ENCODE measurements around the gene EPHA4. TPM values are rescaled to one million over a fixed set of nuclear protein-coding genes. Genes with fewer than 3 reads are reported as not detected.
"Not testable (repeated sequence)": the region's sequence is repeated elsewhere in the genome, so short reads cannot be mapped to it uniquely, and the experiment has no call there.

Gene EPHA4
- total and polyA plus RNA-seq, 2 of the 4 experiments (the other 2 are of a cell fraction) = 36.9 to 132 TPM

GRCh38 chr2:221513232-221513631 is 58.9 kb downstream of the EPHA4 start:
- ChIA-PET CTCF (no interaction called here), POLR2A (ENCODE audit: unreplicated experiment) (no interaction called here)
- H3K79me1 ChIP-seq (ENCODE audit: low read depth in 1 of 2, low read length in 2 of 2) = peaks cover 10 to 20% of the 10 kb centered on the region in 2 experiments
- intact Hi-C loops (cut with micrococcal nuclease) (no loop called here), in situ Hi-C loops (cut with MboI; ENCODE audit: low sequenced_read_pairs) (no loop called here), dilution Hi-C loops (cut with HindIII; ENCODE audit: low sequenced_read_pairs, unreplicated experiment) (no loop called here)
- H3K14ac ChIP-seq (replicated peaks; ENCODE audit: low read depth, low read length) = no peak overlapping the region
- no peak overlapping the region for H2BK120ac ChIP-seq (ENCODE audit: low read depth, low read length)
- H2BK15ac ChIP-seq (ENCODE audit: low read depth, low read length) = no peak overlapping the region
- H3K4me1 ChIP-seq (ENCODE audit: control insufficient read depth, insufficient read depth, low read length) = peaks cover 9% of the 10 kb centered on the region
- H3K23ac ChIP-seq (ENCODE audit: low read depth, low read length) = no peak overlapping the region
- H3K27me3 ChIP-seq (ENCODE audit: control insufficient read depth, insufficient read depth, low read length) = no peaks in the 10 kb centered on the region
- no peak overlapping the region for H4K8ac ChIP-seq (ENCODE audit: low read depth in 2 of 2, low read length in 2 of 2)
- H2AK5ac ChIP-seq (ENCODE audit: low read depth, low read length) = no peak overlapping the region
- ATAC-seq (ENCODE audit: low read depth) = no peak
- no peak overlapping the region for H4K5ac ChIP-seq (ENCODE audit: low read depth, low read length)
- no peak overlapping the region for H2AK9ac ChIP-seq (replicated peaks; ENCODE audit: low read depth, low read length, poor library complexity)
- no peak overlapping the region for H3K4me2 ChIP-seq (ENCODE audit: low read depth, low read length)
- H3K4ac ChIP-seq (ENCODE audit: low read depth, low read length) = no peak overlapping the region
- 0 out of 2 replicates have a peak, but pooled peaks cover 3% of the 10 kb centered on the region for H4K20me1 ChIP-seq (ENCODE audit: insufficient read depth, low read length)
- BruUV-seq (replicated peaks) = no TSS peak
- H3K9me3 ChIP-seq (ENCODE audit: control insufficient read depth, insufficient read depth, low read length) = no peaks in the 10 kb centered on the region
- H3K27ac ChIP-seq (ENCODE audit: insufficient read depth, low read length) = no peak overlapping the region
- no peak for DNase-seq
- TF ChIP-seq USF2 (IDR thresholded peaks at IDR 0.05; ENCODE audit: low read depth, low read length) (no peak), MXI1 (IDR thresholded peaks at IDR 0.05; ENCODE audit: borderline replicate concordance, low read depth, low read length) (no peak), POLR2A (IDR thresholded peaks at IDR 0.05; ENCODE audit: low read depth, low read length) (no peak), RAD21 (IDR thresholded peaks at IDR 0.05; ENCODE audit: low read length) (no peak), BHLHE40 (IDR thresholded peaks at IDR 0.05; ENCODE audit: low read depth, low read length) (no peak), MAZ (IDR thresholded peaks at IDR 0.05; ENCODE audit: borderline replicate concordance, low read depth, low read length) (no peak)
- no peak overlapping the region for H2AFZ ChIP-seq (replicated peaks; ENCODE audit: low read length, poor library complexity)
- H2BK5ac ChIP-seq (ENCODE audit: low read depth, low read length, poor library complexity, severe bottlenecking) = no peak overlapping the region
- no peak overlapping the region for H3K9ac ChIP-seq (ENCODE audit: low read depth, low read length)
- no peak overlapping the region for H4K91ac ChIP-seq (ENCODE audit: insufficient read depth, low read depth, low read length)
- no peak overlapping the region for H2BK20ac ChIP-seq (ENCODE audit: low read depth, low read length)
- H3K36me3 ChIP-seq (ENCODE audit: control insufficient read depth, insufficient read depth, low read length) = peaks cover 3% of the 10 kb centered on the region; the same call in 1 of the 2 replicates
- WGBS, 2 experiments (ENCODE audit: extremely low coverage in 2 of 2, insufficient read length in 1 of 2) = no CpG with 5 or more reads among the region's 5 CpGs
- no peak overlapping the region for H3K4me3 ChIP-seq (ENCODE audit: insufficient read depth, low read depth, low read length)
- no peak overlapping the region for H3K18ac ChIP-seq (ENCODE audit: low read depth, low read length)
- H3K56ac ChIP-seq (ENCODE audit: extremely low read depth, insufficient read depth, low read length) = no peak overlapping the region
- peaks cover 13% of the 10 kb centered on the region; the same call in 1 of the 2 replicates for H3K9me1 ChIP-seq (ENCODE audit: insufficient read depth, low read length)

GRCh38 chr2:221511325-221511724 is 60.8 kb downstream of the EPHA4 start:
- H3K18ac ChIP-seq (ENCODE audit: low read depth, low read length); H2BK5ac ChIP-seq (ENCODE audit: low read depth, low read length, poor library complexity, severe bottlenecking); H2BK15ac ChIP-seq (ENCODE audit: low read depth, low read length); H2AK9ac ChIP-seq (replicated peaks; ENCODE audit: low read depth, low read length, poor library complexity); H3K4me3 ChIP-seq (ENCODE audit: insufficient read depth, low read depth, low read length); H3K36me3 ChIP-seq (ENCODE audit: control insufficient read depth, insufficient read depth, low read length); H2AFZ ChIP-seq (replicated peaks; ENCODE audit: low read length, poor library complexity); H3K9ac ChIP-seq (ENCODE audit: low read depth, low read length); H4K20me1 ChIP-seq (ENCODE audit: insufficient read depth, low read length); DNase-seq; CTCF ChIA-PET; H3K27me3 ChIP-seq (ENCODE audit: control insufficient read depth, insufficient read depth, low read length); H2AK5ac ChIP-seq (ENCODE audit: low read depth, low read length); H3K14ac ChIP-seq (replicated peaks; ENCODE audit: low read depth, low read length); H3K9me3 ChIP-seq (ENCODE audit: control insufficient read depth, insufficient read depth, low read length); H3K23ac ChIP-seq (ENCODE audit: low read depth, low read length); H3K79me1 ChIP-seq (ENCODE audit: low read depth in 1 of 2, low read length in 2 of 2); ATAC-seq (ENCODE audit: low read depth); H3K4ac ChIP-seq (ENCODE audit: low read depth, low read length); H3K9me1 ChIP-seq (ENCODE audit: insufficient read depth, low read length); BruUV-seq (replicated peaks); H2BK120ac ChIP-seq (ENCODE audit: low read depth, low read length); H4K8ac ChIP-seq (ENCODE audit: low read depth in 2 of 2, low read length in 2 of 2); in situ Hi-C loops (cut with MboI; ENCODE audit: low sequenced_read_pairs); H3K4me2 ChIP-seq (ENCODE audit: low read depth, low read length); dilution Hi-C loops (cut with HindIII; ENCODE audit: low sequenced_read_pairs, unreplicated experiment); H3K4me1 ChIP-seq (ENCODE audit: control insufficient read depth, insufficient read depth, low read length); H3K56ac ChIP-seq (ENCODE audit: extremely low read depth, insufficient read depth, low read length); H4K5ac ChIP-seq (ENCODE audit: low read depth, low read length); intact Hi-C loops (cut with micrococcal nuclease); H2BK20ac ChIP-seq (ENCODE audit: low read depth, low read length); H4K91ac ChIP-seq (ENCODE audit: insufficient read depth, low read depth, low read length); POLR2A ChIA-PET (ENCODE audit: unreplicated experiment); H3K27ac ChIP-seq (ENCODE audit: insufficient read depth, low read length): not testable (repeated sequence)
- WGBS, 2 experiments (ENCODE audit: extremely low coverage in 2 of 2, insufficient read length in 1 of 2) = 100% methylated on average over 4 of the region's 5 CpGs; no CpG with 5 or more reads in 1 of the 2 experiments
